HG02870 (cell line): ENCODE measurements around the gene SIK3.

Experiments
- ATAC-seq: cut with Tn5 transposase; IDR thresholded peaks from one replicate; pipeline ENCODE4 v1.9.1; 2021; ENCODE audit warnings: mild to moderate bottlenecking, moderate library complexity; ENCODE audit not compliant: unreplicated experiment

Gene SIK3

DNA sequence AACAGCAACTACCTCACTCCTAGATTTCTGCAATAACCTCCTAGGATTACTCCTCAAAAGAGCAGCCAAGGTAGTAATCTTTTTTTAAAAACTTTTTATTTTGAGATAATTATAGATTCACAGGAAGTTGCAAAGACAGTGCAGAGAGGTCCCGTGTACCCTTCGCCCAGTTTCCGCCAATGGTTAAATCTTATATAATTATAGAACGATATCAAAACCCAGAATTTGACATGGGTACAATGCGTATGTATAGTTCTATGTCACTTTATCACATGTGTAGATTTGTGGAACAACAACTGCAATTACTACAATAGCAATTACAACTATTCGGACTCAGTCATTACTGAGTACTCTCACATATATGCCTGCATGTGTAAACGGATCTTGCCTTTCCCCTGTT, 166.0 kb downstream of the SIK3 start:
- ATAC-seq = no peak

DNA sequence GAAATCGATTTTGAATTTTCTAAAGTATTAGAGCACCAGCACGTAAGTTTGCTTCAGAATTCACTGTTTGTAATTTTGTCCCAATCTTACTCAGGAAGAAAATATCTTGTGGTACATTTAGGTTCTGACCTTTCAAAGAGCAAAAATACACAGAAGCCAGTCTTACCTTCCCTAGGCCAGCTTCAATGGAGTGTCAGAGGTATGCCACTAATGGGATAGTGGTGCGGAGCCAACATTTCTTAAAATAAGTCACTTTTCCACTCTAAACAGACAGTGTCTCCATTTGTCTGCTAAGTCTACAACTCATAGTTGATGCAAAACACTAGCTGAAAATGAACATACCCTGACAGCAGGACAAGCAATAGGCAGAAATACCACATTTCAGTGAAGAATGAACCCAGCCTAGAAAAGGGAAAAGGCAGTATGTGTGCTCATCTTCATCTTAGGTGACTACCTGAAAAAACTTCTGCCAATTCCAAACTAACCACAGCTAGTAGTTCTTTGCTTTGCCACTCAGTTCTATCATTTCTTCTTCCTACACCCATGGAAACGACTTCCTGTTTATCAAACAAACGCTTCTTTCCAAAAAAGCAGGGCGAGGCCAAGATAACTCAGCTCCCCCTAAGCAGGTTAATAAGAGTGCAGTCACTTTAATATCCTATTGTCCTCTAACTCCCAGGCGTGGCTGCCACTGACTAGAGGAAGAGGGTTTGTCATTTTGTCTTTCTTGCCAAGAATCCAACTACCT, 166.8 kb downstream of the SIK3 start:
- ATAC-seq = no peak

DNA sequence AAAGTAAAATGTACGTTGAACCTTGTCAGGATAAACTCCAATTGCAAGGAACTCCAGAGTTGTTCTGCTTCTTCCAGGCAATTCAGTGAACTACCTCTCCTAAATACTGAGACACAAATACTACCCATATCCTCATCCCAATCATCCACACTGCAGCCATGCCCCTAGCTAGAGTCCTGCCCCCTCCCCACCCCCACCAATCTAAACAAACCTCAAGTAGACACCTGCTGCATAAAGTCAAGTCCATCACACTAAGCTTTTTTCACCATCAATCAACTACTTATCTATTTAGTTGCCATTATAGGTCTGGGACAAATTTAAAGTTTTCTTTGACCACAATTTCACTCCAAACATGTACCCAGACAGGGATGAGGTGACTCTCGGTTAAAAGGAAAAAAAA, 167.6 kb downstream of the SIK3 start:
- no peak for ATAC-seq

- ATAC-seq = no peak
Measured at GRCh38 chr11:116930177-116930576, 168.1 kb downstream of the SIK3 start.

DNA sequence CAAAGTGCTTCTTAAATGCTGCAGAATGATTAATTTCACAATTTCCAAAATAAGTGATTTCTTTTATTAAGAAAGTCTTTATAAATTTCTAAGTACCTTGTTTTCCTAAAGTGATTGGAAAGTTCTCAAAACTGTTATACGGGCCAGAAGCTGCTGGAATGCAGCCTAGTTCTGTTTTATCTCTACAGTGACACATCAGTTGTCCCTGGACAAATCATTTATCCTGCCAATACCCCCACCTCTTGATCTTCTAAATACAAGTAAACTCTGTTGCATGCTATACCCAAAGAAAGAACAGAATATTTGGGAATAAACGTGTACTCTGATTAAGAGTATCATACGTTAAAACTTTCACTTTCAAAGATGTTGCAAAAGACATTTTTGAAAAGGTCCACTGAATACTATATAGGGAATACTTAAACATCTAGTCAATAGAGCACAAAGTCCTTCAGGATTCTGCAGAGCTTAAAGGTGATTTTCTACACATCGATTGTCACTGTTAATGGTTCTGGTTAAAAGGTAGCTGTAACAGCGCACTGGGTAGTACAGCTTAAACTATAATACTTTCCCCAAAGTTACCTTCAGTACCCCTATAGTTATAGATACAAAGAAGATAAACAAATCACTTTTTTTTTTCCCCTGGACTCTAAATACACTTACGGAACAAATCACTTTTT, 168.7 kb downstream of the SIK3 start:
- no peak for ATAC-seq

DNA sequence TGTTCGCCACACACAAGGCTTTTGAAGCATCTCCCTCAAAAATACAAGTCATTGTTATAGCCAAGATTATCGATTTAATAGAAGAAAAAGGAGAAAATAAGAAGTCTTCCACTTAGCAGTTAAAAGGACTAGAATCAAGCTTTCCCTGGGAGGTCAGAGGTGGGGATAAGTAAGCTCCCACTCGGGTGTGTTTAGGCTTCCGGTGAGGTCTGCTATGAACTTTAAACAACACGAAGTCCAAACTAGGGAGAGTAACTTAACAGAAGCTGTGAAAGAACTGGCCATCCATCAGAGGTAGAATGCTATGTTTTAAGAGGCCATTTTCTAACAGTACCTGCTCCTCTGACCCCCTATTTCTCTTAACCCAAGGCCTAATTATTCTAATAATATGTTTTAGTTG, 169.4 kb downstream of the SIK3 start:
- ATAC-seq = no peak

DNA sequence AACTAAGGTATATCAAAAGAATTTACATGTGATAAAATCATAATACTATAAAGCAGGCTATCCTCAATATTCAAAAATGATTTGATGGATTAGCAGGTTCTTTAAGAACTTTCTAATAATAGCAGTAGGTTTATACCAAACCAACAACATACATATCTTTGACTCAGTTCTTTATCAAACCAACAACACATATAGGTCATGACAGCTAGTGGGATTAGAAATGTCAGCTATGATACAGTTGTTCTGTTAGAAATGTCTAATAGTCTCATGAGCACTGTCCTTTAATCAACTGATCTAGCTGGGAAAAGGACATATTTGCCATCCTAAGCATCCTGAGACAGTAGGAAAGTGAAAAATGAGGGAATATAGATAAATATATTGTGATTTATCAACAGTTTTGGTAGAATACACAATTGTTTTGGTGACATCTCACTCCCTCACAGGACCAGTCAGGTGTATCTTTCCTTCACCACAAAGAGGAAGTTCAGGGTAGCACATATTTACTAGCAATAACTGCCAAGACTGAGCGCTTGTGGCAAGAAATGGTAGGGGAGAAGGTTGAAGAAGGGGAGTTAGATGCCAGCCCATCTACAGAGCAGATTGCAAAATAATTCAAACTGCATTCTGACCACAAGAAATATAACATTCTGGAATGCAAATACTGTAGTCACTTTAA, 170.0 kb downstream of the SIK3 start:
- peak; percentile 61 for ATAC-seq

DNA sequence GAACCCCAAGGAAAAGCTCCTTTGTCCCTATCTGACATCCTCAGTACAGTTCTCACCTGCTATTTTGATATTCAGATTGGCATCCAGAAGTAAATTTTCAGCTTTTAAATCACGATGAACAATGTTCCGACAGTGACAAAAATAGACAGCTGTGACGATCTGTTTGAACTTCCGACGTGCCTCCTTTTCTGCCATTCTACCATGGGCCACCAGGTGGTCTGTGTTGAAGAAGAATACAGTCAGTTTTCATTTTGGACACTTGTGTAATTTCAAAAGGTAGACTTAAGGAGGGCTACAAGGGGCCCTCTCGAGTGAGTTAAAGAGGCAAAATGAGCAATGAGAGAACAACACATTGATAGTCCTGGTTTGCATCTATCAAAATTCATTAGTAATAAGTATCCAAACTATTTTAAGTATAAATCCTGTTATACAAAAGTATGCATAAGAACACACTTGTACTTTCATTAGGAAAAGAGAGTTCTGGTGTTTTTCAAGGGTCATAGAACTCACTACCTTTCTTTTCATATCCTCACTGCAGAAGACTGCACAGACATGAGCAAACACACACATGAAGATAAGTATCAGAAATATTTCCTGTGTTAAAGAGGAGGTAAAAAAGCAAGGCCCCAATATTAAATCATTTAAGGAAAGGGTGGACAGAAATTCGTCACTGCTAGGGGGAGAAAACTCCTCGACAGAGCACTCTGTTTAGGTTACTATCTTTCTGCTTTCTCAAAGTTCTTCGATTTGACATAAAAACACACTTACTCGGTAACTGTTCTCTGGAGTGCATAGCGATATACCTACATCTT, 170.9 kb downstream of the SIK3 start:
- no peak for ATAC-seq

GRCh38 chr11:116925050-116925449, 173.2 kb downstream of the SIK3 start:
- no peak for ATAC-seq

GRCh38 chr11:116918925-116919655, 179.1 kb downstream of the SIK3 start:
- ATAC-seq = no peak

- ATAC-seq = no peak
Measured at GRCh38 chr11:116917632-116918031, 180.6 kb downstream of the SIK3 start.

DNA sequence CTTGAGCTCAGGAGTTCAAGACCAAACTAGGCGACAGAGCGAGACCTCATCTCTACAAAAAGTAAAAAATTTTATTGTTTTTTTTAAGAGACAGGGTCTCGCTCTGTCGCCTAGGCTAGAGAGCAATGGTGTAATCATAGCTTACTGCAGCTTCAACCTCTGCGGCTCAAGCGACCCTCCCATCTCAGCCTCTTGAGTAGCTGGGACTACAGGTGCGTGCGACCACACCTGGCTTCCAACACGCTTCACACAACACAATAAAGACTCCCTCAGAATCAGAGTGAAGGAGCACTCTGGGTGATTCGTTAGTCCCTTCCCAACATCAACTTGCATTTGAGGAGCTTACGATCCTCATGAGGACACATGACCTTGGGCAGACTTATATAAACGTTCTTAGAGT, 181.3 kb downstream of the SIK3 start:
- no peak for ATAC-seq

- ATAC-seq = no peak
Measured at GRCh38 chr11:116916052-116916451, 182.2 kb downstream of the SIK3 start.

GRCh38 chr11:116913000-116913399, 185.2 kb downstream of the SIK3 start:
- ATAC-seq = no peak

- no peak for ATAC-seq
Measured at GRCh38 chr11:116911976-116912734, 186.1 kb downstream of the SIK3 start.

- ATAC-seq = no peak
Measured at GRCh38 chr11:116910847-116911246, 187.4 kb downstream of the SIK3 start.

- ATAC-seq = no peak
Measured at GRCh38 chr11:116910378-116910777, 187.8 kb downstream of the SIK3 start.

DNA sequence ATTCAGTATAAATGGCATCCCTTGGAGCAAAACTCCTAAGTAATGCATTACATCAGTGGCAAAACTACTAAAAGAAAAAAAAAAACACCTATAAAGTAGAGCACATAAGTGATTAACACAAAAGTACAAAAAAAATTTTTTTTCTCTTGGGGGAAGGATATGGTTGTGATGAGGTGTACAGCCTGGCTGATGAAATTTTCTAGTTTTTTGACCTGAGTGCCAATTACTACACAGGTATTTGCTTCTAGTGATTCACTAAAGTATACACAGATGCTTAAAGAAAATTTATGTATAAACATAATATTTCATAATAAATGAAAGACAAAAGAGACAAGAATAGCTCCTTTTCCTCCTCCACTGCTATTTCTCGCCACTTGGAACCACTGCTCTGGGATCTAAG, 189.0 kb downstream of the SIK3 start:
- ATAC-seq = no peak

DNA sequence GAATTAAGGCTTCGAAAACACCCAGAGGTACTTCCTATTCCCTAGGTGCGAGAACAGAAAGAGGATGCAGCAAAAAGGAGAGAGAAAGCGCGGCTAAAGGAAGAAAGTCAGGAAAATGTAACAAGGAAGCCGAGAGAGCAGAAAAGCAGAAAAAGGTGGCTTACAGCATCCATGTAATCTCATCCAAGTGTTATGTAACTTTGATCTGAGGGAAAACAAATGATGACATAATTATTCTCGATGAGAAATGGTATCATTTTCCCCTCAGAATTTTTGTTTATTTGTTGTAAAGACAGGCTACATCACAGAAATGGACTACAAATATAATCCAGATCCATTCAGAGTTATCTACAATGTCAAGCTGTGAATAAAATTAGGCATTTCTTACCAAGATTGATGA, 191.7 kb downstream of the SIK3 start:
- no peak for ATAC-seq

GRCh38 chr11:116903090-116903489, 195.1 kb downstream of the SIK3 start:
- ATAC-seq = no peak
